Stimulated activated CD8-positive, alpha-beta memory T cell treated with anti-CD3 and anti-CD28 coated beads, Interleukin-7, amount 100 ng/mL, for 48 hours (primary cell): Measurements from ENCODE around the gene LAMA3.

Source experiments
- DNase-seq, 2 donors: peaks; one replicate each; pipeline ENCODE4 v3.0.0-alpha.2; 2020; ENCODE audit warnings: low read depth in 1 of 2; ENCODE audit errors: extremely low read depth in 1 of 2

LAMA3 gene

GRCh38 chr18:23982155-23983079, 293.2 kb downstream of the LAMA3 start:
- no peak for DNase-seq

GRCh38 chr18:23983112-23983511, 293.9 kb downstream of the LAMA3 start:
- DNase-seq = no peak

DNA sequence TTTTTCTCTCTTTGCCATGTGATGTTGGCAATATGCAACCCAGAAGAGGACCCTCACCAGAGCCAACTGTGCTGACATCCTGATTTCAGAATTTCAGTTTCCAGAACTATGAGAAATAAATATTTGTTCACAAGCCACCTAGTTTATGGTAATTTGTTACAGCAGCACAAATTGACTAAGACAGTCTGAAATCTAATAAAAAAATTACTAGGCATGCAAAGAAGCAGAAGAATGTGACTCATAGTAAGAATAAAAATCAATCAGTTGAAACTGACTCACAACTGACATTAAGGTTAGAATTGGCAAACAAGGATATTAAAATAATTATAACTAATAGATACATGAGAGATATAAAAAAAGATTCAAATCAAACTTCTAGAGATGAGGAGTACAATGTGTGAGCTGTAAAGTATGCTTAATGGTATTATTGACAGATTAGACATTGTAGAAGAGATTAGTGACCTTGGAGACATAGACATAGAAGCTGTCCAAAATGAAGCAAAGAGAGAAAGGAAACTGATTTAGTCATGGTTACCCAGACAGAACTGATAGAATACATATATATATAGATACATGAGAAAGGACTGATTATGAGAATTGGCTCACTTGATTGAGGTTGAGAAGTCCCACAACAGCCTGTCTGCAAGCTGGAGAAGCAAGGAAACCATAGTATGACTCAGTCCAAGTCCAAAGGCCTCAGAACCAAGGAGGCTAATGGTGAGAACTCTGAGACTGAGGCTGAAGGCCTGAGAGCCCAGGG, 297.5 kb downstream of the LAMA3 start:
- no peak for DNase-seq

GRCh38 chr18:23990474-23991410, 301.5 kb downstream of the LAMA3 start:
- no peak for DNase-seq

- DNase-seq = peak in 1 of 2 donors; percentile 24
Observed at GRCh38 chr18:23992089-23992940, 303.1 kb downstream of the LAMA3 start.

DNA sequence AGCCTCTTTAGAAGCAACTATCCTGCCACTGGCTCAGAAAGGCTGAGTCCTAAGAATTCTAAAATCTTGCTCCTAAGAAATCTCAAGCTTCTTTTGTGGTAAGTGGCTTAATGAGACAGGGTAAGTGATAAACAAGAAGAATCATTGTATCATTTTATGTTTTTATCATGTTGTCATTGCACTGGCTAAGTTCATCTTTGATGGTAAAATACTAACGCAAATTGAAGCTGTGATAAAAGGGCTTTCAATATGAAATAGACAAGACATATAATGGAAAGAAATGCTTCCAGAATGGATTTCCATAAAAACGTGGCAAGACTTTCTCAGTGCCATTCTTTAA, 303.7 kb downstream of the LAMA3 start:
- DNase-seq = no peak

DNA sequence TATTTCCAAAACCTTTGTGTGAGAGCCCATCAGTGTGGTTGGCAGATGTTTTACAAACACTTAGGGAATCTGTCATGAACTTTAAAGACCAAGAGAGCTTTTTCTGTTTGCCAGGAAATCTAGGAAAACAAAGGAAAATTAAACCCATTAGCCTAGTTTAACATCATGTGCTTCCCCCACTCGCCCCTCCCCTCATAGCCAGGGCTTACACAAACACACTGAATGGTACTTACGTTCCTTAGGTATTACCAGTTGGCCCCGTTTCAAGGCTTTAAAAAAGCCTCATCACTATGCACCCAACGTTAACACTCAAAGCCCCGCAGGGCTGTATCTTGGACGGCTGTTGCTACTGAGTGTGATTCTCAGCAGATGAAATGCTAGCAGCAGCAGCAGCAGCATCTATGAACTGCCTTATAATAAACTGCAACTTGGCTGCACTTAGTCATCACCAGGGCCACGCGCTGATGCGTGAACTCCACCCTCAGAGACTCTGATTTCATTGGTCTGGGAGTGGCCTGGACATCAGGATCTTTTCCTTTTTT, 305.2 kb downstream of the LAMA3 start:
- no peak for DNase-seq

GRCh38 chr18:23995180-23995579, 305.9 kb downstream of the LAMA3 start:
- DNase-seq = no peak

DNA sequence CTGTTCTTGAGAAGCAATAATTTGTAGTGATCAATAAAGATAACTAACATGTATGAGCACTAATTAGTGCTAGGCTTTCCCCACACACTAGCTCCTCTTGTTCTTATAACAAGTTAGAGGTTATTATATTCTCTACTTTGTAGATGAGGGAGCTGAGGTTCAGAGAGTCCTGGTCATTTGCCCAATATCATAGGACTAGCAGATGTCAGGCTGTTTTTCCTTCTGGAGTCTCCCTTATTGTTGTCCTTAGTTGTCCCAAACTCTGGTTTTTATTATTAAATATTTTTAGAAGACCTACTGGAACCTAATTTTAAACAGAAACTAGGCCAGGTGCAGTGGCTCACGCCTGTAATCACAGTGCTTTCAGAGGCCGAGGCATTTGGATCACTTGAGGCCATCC, 308.8 kb downstream of the LAMA3 start:
- no peak for DNase-seq

GRCh38 chr18:23998820-23999219, 309.6 kb downstream of the LAMA3 start:
- DNase-seq = no peak

GRCh38 chr18:24000613-24001490, 311.6 kb downstream of the LAMA3 start:
- DNase-seq = no peak

- DNase-seq = no peak
Observed at GRCh38 chr18:24002479-24002878, 313.2 kb downstream of the LAMA3 start.

GRCh38 chr18:24003288-24003687, 314.0 kb downstream of the LAMA3 start:
- DNase-seq = no peak

GRCh38 chr18:24003903-24004640, 314.8 kb downstream of the LAMA3 start:
- no peak for DNase-seq
